ENCODE results near the gene ANKFN1.

Gene ANKFN1

DNA sequence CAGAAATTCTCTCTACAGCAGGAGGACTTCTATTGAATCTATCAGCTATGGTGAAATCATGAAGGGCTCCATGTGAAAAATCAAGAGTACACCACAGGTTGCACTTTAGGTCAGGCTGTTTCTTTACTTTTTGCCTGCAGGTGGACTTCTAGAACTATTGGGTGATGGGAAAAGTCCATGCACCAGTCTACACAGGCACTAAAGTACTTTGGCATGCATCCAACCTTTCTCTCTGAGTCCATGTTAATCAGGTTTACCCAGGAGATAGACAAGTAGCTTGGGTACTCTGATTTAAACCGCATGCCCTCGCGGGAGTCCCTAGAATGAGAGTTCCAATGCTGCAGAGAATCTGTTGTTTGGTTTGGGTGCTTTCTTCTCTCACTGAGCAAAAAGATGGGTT, 9.1 kb upstream of the ANKFN1 start:
- DNase-seq, result no peak

DNA sequence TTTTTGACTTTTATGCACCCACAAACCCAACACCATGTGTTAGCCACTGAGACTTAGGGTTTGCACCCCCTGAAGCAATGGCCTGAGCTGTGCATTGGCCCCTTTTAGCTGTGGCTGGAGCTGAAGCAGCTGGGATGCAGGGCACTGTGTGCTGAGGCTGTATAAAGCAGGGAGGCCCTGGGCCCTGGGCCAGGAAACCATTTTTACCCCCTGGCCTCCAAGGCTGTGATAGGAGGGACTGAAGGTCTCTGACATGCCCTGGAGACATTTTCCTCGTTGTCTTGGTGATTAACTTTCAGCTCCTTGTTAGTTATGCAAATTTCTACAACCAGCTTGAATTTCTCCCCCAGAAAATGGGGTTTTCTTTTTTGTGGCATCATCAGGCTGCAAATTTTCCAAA, 6.7 kb upstream of the ANKFN1 start:
- DNase-seq, result no peak

DNA sequence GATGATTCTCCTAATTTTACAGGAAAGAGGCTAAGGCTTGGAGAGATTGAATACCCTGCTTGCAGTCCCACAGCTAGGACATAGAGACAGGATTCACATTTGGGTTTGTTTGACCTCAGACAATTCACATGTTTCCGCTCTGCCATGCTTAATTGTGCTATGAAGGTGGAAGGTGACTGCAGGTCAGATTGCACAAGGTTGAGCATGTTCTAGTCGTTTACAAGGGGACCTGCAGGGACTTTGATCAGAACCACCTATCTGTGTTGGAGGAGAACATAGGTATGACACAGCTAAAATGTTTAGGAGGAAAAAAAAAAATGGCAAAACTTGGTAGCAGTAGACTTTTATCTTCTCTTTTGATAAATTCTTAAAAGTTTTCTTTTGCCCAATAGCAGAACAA, 4.9 kb upstream of the ANKFN1 start:
- DNase-seq, result no peak

- DNase-seq, result no peak
Measured at GRCh38 chr17:56149266-56150036, 3.8 kb upstream of the ANKFN1 start.

DNA sequence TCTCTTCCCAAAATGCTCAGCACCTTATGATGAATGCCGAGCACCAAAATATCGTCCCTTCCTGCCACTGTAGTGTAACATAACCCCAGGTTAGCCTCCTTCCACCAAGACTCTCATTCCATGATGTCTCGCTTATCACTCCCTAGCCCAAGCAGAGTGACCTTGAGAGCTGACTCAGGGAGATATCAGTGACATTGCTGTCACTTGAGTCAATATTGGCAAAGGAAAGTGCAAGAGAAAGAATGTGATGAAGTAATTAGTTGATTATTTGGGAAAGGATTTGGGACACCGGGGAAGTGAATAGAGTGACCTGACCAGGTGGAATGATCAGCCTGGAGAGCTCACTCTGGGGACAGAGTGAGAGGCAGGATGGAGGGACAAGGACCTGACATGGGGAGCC, 2.6 kb upstream of the ANKFN1 start:
- no peak for DNase-seq

GRCh38 chr17:56157845-56158244, 4.6 kb downstream of the ANKFN1 start:
- DNase-seq, result no peak

DNA sequence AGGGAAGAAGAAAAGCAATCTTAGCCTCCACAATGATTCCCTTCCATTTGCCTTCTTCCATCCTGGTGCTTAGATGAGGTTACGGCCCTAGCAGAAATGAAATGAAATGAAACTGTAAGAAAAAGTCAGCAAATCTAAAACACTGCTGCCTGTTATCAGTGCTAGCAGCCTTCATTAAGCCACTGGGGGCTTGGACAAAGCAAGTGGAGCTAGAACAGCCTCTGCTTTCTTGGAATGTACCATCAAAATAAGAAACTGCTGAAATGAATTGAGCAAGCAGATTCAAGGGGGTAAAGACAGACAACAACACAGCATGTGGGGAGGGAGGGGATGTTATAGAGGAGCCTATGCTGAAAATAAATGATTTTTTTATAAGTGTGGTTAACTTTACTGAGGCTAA, 5.1 kb downstream of the ANKFN1 start:
- DNase-seq, result no peak

GRCh38 chr17:56158915-56159825, 5.9 kb downstream of the ANKFN1 start:
- DNase-seq, result no peak

- DNase-seq, result no peak
Measured at GRCh38 chr17:56159826-56160380, 6.6 kb downstream of the ANKFN1 start.

GRCh38 chr17:56160422-56160821, 7.1 kb downstream of the ANKFN1 start:
- no peak for DNase-seq

DNA sequence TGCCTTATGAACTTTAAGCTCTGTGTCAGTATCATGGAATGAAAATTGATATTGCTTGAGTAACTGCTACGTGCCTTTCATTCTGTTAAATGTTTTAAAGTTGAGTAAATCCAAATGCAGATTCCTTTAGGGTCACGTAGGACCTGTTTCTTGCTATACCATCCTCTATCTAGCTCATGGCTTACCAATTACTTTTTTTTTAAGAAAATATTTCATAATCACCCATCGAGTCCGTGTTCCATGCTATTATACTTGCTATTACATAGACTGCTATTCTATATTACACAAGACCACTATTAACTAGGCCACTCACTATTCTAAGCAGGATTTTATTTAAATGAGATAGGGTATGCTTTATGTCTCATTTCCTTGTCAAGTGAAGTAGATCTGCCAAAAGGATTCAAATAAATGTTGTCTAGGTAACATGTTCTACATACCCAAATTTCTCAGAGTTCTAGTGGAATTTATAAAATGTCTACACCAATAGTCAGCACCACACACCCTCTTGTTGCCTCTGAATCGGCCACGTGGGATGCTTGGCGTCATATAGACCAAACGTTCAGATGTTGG, 11.9 kb downstream of the ANKFN1 start:
- DNase-seq, result no peak

- DNase-seq, result no peak
Measured at GRCh38 chr17:56167491-56167890, 14.2 kb downstream of the ANKFN1 start.

GRCh38 chr17:56169621-56170020, 16.3 kb downstream of the ANKFN1 start:
- no peak for DNase-seq

DNA sequence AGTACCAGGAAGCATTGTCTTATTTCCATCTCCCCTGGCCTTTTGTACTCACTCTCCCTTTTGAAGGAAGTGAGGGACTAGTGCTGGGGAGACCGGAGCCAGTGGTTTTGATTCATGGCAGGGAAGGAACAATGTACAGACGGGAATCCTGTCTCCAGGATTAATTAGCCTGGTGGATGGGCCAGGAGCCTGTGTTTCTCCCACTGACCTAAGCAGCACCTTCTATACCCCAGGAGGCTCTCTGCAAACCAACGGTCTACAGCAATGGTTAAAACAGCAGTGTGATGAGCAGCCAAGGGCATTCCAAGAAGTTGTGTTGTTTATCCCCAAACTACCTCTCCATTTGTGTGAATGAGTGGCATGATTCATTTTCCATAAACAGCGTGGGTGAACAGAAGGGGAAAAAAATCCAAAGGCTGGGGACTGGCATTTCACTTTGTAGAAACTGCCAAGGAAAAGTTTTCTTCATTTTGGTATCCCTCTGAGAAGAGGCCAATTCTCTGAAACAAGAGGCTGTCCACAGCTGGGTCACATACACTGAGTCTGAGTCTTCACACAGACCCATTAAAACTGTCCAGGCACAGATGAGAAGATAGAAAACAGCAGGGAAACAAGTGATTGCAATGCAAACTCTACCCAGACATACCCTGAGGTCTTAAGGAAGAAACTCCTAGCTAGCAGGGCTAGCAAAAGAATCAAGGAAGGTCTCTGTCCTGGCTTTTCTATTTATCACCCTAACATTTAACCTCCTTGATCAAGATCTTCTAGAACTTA, 18.1 kb downstream of the ANKFN1 start:
- DNase-seq, result no peak

DNA sequence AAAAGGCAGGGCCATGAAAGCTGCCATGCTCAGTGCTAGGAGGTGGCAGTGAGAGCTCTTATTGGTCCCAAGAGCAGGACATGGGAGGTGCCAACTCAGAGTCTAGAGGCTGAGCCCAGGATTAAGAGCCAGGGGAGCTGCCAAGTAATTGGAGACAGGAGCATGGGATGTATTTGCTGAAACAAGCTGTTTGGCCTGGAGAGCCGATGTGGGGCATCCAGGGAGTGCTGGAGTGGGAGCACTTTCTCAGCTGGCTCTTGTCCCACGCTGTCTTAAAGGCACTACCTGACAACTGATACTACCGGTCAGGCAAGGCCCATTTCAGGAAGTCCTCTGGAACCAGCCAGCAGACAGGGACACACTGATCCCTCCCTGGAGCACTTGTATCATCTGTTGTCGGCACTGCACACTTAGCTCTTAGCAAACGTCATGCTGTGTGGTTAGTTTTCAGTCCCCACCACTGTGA, 19.3 kb downstream of the ANKFN1 start:
- DNase-seq, result no peak

DNA sequence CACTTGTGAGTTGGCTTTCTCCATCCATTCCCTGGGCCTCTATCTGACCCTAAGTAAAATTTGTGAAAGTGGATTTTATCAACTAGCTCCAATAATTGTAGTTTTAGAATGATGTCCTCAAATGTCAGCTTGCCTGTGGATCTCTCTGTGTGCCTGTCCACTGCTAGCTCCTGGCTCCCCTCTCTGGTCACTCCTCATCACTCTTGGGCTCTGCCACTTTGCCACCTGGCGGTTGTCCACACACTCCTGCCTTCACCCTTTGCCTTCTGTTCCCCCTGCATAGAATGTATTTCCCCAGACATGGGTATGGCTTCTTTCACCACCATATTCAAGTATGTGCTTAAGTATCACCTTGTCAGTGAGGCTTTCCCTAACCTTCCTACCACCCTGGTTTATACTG, 19.8 kb downstream of the ANKFN1 start:
- DNase-seq, result no peak

- no peak for DNase-seq
Measured at GRCh38 chr17:56173958-56174835, 20.9 kb downstream of the ANKFN1 start.

- no peak for DNase-seq
Measured at GRCh38 chr17:56175299-56175955, 22.2 kb downstream of the ANKFN1 start.

GRCh38 chr17:56176091-56176490, 22.8 kb downstream of the ANKFN1 start:
- no peak for DNase-seq

DNA sequence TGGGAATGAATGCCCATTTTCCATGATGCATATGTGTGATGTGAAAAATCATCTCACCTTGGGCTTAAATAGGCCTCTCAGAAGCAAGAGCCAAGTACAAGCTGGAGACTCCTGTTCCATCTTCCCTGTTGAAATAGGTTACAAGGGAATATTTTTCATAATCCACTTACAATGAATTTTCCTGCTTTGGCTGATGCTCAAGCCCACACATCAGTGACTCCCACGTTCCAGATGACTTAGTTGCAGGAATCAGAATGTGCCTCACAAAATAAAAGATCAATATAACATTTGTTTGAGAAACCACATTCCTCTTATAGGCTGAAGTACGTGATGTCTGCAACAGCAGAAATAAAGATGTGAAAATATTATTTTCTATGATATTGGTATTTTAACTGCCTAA, 24.1 kb downstream of the ANKFN1 start:
- DNase-seq, result no peak

- DNase-seq, result no peak
Measured at GRCh38 chr17:56178203-56178602, 24.9 kb downstream of the ANKFN1 start.
